IMR-90 (cell line): ENCODE data around the gene PDX1.

Source experiments
- CEBPB ChIP-seq: IDR thresholded peaks from 2 replicates; pipeline ENCODE4 v1.6.1; 2012; ENCODE audit warnings: low read depth, low read length, improper control_type of control experiment
- CTCF ChIP-seq: conservative IDR thresholded peaks from 2 replicates; pipeline ENCODE4 v1.5.1; 2012; ENCODE audit warnings: mild to moderate bottlenecking, low read depth, low read length, improper control_type of control experiment
- MAFK ChIP-seq: IDR thresholded peaks from 2 replicates; pipeline ENCODE4 v1.6.1; 2012; ENCODE audit warnings: low read depth, low read length, improper control_type of control experiment
- MXI1 ChIP-seq: IDR thresholded peaks from 2 replicates; pipeline ENCODE4 v1.6.1; 2012; ENCODE audit warnings: low read depth, mild to moderate bottlenecking, low read length, moderate library complexity, borderline replicate concordance
- NFE2L2 ChIP-seq: fragments of 150-350 bp; IDR thresholded peaks from 2 replicates; pipeline ENCODE4 v1.6.1; 2016; ENCODE audit warnings: low read depth, mild to moderate bottlenecking, low read length
- POLR2A ChIP-seq: IDR thresholded peaks from 2 replicates; pipeline ENCODE4 v1.6.1; 2012; ENCODE audit warnings: mild to moderate bottlenecking, low read depth, low read length
- RAD21 ChIP-seq: IDR thresholded peaks from 2 replicates; pipeline ENCODE4 v1.6.1; 2012; ENCODE audit warnings: low read length, improper control_type of control experiment
- RFX5 ChIP-seq: IDR thresholded peaks from 2 replicates; pipeline ENCODE4 v1.8.0; 2012; ENCODE audit warnings: low read depth, mild to moderate bottlenecking, low read length, moderate library complexity
- SMC3 ChIP-seq: fragments of 150-350 bp; IDR thresholded peaks from 2 replicates; pipeline ENCODE4 v1.6.1; 2016; ENCODE audit warnings: low read depth, mild to moderate bottlenecking, antibody characterized with exemption, low read length, moderate library complexity
- USF2 ChIP-seq: fragments of 150-350 bp; IDR thresholded peaks from 2 replicates; pipeline ENCODE4 v1.6.1; 2017; ENCODE audit warnings: mild to moderate bottlenecking, antibody characterized with exemption, low read length, low read depth
- TF ChIP-seq, protein P1 (sequence below): fragments of 150-350 bp; IDR thresholded peaks from 2 replicates; pipeline ENCODE4 v1.6.1; 2016; ENCODE audit warnings: low read depth, mild to moderate bottlenecking, low read length, moderate library complexity, borderline replicate concordance

DNA sequence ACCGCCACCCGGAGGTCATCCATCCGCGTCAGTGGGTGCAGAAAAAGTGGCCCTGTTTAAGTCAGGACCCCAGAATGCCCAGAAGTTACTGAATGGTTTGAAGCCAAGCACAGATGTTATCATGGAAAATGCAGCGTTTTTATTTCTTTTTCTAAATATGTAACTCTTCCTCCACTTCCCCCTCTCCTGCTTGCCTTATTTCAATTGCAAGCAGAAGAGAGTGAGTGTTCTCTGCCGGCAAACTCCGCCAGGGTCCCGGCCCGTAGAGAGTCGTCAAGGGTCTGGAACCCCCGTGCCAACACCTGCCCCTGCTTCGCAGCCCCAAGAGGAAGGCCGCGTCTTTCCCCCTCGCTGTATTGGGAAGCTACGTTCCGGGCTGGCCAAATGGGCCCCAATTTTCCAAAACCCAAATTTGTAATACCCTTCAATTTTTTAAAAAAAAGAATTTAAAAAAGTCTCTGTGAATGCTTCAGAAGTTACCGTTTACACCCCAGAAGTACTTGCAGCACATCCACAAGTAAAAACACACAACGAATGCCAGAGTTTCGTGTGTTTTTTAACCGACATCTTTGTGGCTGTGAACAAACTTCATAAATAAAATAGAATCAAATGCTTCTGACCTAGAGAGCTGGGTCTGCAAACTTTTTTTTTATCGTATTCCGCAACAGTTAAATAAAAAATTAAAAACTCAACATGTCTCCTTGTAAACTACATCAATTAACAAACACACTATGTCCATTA, 712 bp upstream of the PDX1 start:
- no peak for TF ChIP-seq USF2
- TF ChIP-seq, protein P1, sequence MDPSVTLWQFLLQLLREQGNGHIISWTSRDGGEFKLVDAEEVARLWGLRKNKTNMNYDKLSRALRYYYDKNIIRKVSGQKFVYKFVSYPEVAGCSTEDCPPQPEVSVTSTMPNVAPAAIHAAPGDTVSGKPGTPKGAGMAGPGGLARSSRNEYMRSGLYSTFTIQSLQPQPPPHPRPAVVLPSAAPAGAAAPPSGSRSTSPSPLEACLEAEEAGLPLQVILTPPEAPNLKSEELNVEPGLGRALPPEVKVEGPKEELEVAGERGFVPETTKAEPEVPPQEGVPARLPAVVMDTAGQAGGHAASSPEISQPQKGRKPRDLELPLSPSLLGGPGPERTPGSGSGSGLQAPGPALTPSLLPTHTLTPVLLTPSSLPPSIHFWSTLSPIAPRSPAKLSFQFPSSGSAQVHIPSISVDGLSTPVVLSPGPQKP = no peak
- no peak for TF ChIP-seq MAFK
- no peak for TF ChIP-seq CTCF
- no peak for TF ChIP-seq POLR2A
- no peak for TF ChIP-seq NFE2L2
- no peak for TF ChIP-seq SMC3
- TF ChIP-seq RAD21 = no peak
- TF ChIP-seq MXI1 = no peak
- TF ChIP-seq RFX5 = no peak
- no peak for TF ChIP-seq CEBPB
